HG03354 (cell line): ENCODE results near the gene PAIP2.
"Not testable (repeated sequence)": the region's sequence is repeated elsewhere in the genome, so short reads cannot be mapped to it uniquely, and the experiment has no call there.

Source experiments
- ATAC-seq: cut with Tn5 transposase; IDR thresholded peaks from one replicate; pipeline ENCODE4 v1.9.1; 2021; ENCODE audit warnings: mild to moderate bottlenecking; ENCODE audit not compliant: unreplicated experiment, poor library complexity, severe bottlenecking

The PAIP2 gene

DNA sequence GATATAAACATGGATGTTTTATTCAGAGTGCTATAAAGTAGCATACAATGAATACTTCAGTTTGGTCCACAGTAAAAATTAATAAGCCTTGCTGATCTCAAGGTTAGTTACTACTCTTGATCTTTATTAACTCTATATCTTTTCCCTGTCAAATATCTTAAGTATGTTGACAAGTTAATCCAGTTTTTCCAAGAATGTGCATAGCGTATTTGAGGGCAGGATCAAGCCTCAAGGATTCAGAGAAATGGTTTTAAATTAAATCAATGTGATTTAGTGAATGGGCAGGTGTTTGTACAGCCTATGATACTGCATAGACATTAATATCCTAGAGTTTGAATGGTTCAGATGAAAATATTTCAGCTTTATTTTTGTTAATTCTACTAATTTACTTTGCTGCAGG is 27.4 kb upstream of the PAIP2 start:
- ATAC-seq = no peak

DNA sequence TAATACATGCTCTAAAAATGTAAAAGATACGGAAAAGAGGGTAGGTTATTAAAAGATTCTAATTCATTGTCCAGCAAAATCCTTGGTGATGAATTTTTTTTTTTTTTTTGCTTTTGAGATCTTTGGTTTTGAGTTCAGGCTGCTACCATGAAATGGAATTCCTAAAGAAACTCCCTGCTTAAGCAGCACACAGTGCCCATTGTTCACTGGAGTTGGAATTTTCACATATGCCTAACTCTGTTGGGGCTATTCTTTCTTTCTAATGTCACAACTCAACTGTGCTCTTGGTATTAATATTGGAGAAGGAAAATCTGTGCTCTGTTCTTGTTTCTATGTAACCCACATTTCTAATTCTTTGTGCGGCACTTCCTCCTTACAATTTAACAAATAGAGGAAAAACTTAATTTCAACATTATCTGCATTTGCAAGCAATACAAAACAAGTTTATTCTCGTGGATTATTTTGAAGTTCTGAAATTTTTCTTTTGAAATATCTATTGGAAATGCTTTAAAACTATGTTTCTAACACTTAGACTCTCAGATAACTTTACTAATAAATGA is 26.5 kb upstream of the PAIP2 start:
- ATAC-seq = no peak

DNA sequence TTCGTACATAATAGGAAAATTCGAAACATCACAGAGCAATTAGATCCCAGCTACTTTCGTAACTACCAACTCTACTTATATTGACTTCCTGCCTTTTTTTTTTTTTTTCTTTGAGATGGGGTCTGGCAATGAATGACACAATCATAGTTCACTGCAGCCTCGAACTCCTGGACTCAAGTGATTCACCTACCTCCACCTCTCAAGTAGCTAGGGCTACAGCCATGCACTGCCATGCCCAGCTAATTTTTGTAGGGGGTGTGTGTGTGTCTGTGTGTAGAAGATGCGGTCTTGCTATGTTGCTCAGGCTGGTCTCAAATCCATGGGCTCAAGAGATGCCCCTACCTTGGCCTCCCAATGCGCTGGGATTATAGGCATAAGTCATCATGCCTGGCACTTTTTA is 5.8 kb upstream of the PAIP2 start:
- ATAC-seq = no peak

DNA sequence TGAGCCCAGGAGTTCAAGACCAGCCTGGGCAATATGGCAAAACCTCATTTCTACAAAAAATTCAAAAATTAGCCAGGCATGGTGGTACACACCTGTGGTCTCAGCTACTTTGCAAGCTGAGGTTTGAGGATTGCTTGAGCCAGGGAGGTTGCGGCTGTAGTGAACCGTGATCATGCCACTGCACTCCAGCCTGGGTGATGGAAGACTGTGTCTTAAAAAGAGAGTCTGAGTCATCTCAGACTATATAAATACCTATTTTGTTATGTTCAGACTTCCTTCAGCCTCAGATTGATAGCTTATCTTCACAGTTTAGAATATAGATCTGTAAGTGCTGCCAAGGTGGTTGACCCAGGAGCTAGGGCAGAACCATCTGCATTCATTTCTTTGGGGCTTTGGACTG is 1.6 kb upstream of the PAIP2 start:
- no peak for ATAC-seq

DNA sequence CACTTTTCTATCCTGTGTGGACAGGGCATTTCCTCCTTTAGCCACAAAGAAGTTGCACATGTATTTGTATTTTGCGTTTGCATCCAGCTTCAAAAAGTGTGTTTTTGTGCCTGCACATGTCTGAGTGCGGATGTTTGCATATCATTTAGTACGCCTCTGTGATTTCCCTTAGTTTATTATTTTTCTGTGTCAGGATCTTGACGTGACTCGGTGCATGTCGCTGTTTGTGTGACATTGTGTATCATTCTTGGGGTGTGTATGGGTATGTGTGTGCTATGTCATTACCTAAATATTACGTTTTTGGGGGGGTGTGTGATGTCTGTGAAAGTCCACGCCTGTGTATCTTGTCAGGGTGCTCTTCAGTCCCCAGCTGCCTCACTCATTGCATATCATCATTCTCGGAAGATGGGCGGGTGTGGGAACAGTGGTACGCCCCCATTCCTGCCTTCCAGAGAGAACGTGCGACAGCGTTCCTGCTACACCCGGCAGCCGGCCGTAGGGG is 416 bp upstream of the PAIP2 start:
- ATAC-seq = no peak

DNA sequence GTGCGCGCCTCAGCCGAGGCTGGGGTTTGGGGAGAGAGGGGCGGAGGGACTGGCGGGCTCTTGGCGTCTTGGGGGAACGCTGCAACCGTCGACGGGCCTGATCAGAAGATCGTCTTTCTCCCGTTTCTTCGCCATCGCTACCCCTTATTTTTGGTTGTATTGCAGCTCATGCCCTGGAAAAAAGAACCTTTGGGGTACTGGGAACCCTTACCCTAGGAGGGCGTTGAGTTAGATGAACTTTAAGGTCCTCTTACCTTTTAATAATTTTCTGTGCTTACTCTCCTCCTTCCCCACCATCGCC is 719 bp downstream of the PAIP2 start:
- peak; percentile 55 for ATAC-seq

DNA sequence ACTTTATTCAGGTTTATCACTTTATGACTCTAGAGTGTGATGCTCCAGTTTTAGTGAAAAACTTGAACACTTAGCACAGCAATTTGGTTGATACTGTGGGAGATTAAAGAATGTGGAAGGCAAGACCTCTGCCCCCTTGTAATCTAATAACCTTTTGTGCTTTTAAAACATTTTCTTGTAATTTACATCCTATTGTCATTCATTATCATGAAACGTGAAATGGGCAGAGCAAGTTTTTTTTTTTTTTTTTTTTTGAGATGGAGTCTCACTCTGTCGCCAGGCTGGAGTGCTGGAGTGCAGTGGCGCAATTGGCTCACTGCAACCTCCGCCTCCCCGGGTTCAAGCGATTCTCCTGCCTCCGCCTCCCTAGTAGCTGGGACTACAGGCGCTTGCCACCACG is 1.8 kb downstream of the PAIP2 start:
- ATAC-seq = no peak

DNA sequence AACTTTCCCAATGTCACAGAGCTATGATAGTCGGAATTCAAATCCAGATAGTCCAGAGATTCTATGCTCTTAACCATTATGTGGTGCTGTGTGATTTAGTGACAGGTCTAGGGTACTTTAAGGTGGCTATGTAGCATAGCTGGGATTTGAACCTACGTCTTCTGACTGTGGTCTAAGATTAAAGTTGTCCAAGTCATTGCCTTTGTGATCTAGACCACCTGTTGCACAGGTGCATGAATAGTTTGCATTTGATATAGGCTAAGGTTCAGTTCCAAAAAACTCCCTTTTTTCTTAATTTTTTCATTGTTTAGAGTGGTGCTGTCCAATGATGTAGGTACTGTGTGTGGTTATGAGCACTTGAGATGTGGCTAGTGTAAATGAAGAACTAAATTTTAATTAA is 2.5 kb downstream of the PAIP2 start:
- no peak for ATAC-seq

DNA sequence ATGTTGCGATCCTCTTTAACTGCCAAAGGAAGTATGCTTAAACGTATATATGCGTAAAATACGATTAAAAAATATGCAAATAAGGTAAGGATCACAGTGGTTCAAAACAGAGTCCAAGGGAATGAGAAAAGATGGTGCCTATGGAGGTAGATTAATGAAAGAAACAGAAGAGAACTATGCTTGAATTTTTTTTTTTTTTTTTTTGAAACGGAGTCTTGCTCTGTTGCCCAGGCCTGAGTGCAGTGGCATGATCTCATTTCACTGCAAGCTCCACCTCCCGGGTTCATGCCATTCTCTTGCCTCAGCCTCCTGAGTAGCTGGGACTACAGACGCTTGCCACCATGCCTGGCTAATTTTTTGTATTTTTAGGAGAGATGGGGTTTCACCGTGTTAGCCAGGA is 3.8 kb downstream of the PAIP2 start:
- ATAC-seq = not testable (repeated sequence)

DNA sequence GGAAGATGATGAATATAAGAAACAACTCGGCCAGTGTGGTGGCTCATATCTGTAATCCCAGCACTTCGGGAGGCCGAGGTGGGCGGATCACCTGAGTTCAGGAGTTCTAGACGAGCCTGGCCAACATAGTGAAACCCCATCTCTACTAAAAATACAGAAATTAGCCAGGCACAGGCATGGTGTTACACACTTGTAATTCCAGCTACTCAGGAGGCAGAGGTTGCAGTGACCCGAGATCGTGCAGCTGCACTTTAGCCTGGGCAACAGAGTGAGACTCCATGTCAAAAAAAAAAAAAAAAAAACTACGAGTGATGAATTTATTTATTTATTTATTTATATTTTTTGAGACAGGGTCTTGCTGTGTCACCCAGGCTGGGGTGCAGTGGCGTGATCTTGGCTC is 6.2 kb downstream of the PAIP2 start:
- not testable (repeated sequence) for ATAC-seq

DNA sequence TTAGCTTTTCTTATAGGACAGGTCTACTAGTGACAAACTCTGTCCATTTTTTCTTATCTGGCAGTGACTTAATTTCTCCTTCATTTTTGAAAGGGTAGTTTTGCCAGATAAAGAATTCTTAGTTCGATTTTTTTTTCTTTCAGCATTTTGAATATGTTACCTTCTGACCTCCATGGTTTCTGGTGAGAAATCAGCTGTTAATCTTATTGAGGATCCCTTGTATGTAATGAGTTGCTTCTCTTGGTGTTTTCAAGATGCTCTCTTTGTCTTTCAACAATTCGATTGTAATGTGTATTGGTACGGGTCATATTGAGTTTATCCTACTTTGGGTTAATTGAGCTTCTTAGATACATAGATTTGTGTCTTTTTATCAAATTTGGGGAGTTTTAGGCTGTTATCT is 12.5 kb downstream of the PAIP2 start:
- ATAC-seq = no peak

DNA sequence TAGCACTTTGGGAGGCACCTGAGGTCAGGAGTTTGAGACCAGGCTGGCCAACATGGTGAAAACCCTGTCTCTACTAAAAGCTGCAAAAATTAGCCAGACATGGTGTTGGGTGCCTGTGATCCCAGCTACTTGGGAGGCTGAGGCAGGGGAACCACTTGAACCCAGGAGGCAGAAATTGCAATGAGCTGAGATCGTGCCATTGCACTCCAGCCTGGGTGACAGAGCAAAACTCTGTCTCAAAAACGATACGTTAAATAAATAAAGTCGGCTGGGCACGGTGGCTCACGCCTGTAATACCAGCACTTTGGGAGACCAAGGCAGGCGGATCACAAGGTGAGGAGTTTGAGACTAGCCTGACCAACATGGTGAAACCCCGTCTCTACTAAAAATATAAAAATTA is 14.2 kb downstream of the PAIP2 start:
- ATAC-seq = not testable (repeated sequence)

DNA sequence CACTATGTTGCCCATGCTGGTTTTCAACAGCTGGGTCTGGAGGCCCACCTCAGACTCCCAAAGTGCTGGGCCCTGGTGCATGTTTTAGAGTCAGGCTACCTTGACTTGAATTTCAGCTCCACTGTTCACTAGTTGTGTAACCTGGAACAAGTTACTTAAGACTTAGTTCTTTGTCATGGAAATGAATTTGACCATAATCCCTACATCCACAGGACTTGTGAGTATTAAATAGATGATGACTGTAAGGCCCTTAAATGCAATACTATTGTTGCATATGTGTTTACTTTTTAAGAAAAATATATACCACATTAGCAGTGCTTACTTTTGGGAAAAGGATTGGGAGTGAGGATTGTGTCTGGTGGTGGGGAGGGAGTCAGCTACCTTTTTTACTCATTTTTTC is 16.4 kb downstream of the PAIP2 start:
- no peak for ATAC-seq

DNA sequence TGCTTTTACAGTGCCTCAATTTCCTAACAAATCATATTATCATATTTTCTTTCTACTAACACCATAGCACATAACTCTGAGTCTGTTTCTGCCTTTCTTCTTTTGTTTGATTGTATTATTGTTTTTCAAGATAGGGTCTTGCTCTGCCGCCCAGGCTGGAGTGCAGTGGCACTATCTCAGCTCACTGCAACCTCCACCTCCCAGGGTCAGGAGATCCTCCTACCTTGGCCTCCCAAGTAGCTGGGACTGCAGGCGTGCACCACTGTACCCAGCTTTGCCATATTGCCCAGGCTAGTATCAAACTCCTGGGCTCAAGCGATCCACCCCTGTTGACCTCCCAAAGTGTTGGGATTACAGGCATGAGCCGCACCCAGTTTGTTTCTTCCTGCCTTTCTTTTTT is 18.7 kb downstream of the PAIP2 start:
- ATAC-seq = no peak

DNA sequence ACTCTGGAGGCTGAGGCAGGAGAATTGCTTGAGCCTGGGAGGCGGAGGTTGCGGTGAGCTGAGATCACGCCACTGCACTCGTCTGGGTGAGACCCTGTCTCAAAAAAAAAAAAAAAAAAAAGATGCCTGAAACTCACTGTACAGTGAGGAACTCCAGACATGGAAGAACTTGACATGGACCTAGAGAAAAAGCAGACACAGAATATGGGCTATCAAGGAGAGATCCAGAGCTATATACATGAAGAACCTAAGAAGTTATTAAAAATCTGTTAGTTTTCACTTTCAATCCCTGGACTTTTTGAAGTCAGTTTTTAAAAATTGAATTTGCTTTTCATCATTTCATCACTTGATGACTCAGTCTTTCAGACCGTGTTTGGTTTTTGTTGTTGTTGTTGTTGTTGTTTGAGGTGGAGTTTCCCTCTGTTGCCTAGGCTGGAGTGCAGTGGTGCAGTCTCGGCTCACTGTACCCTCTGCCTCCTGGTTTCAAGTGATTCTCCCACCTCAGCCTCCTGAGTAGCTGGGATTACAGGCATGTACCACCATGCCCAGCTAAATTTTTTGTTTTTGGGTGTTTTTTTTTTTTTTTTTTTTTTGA is 20.3 kb downstream of the PAIP2 start:
- ATAC-seq = no peak

DNA sequence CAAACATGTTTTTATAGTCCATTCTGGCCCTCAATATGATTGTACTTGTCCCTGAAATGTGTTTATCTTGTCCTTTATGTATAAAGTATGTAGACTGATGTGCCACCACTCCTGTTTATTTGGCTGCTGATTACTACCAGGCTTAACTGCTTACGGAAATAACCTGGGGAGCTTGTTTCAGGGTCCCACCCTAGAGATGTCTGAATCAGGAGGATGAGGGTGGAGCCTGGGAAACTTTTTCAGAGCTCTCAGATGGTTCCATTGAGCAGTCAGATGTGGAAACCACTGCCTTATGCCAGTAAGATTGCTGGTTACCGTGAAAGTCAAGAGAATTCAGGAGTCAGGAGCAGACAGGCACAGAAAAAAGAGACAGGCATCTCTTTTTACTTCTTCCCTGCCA is 22.3 kb downstream of the PAIP2 start:
- no peak for ATAC-seq

DNA sequence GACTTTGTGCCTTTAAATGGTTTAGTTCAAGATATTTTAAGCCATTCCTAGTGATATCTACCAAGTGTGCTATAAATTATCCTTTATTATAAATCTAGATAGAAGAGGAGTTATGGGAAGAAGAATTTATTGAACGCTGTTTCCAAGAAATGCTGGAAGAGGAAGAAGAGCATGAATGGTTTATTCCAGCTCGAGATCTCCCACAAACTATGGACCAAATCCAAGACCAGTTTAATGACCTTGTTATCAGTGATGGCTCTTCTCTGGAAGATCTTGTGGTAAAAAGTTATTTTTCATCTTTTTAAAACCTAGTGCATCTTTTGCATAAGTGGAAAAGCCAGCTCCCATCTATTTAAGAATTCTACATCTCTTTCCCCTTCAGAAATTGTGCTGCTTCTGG is 22.8 kb downstream of the PAIP2 start:
- no peak for ATAC-seq

DNA sequence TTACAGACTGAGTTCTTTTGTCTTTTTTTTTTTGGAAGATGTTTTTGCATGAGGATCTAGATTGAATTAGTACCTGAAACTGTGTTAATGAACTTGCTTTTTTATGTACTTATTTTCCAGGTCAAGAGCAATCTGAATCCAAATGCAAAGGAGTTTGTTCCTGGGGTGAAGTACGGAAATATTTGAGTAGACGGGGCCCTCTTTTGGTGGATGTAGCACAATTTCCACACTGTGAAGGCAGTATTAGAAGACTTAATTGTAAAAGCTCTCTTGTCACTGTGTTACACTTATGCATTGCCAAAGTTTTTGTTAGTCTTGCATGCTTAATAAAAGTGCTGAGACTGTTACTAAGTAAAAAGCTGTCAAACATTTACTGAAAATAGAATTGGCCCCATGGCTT is 27.0 kb downstream of the PAIP2 start:
- ATAC-seq = no peak

DNA sequence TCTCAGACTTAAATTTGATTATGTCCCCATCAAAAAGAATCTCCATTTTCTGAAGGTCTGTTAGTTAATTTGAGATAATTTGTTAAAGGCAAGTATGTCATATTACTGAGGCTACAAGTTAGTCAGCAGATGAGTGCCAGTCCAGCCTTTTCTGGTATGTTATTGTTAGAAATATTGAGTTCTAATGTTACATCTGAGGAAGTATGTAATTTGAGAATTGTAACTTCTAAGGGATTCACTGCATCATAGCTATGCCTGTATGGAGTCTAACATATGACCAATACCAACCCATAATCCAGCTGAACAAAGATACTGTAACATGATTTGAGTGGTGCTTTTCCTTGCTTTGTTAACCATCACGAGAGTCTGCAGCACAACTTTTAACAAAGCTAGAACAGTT is 27.5 kb downstream of the PAIP2 start:
- ATAC-seq = no peak

DNA sequence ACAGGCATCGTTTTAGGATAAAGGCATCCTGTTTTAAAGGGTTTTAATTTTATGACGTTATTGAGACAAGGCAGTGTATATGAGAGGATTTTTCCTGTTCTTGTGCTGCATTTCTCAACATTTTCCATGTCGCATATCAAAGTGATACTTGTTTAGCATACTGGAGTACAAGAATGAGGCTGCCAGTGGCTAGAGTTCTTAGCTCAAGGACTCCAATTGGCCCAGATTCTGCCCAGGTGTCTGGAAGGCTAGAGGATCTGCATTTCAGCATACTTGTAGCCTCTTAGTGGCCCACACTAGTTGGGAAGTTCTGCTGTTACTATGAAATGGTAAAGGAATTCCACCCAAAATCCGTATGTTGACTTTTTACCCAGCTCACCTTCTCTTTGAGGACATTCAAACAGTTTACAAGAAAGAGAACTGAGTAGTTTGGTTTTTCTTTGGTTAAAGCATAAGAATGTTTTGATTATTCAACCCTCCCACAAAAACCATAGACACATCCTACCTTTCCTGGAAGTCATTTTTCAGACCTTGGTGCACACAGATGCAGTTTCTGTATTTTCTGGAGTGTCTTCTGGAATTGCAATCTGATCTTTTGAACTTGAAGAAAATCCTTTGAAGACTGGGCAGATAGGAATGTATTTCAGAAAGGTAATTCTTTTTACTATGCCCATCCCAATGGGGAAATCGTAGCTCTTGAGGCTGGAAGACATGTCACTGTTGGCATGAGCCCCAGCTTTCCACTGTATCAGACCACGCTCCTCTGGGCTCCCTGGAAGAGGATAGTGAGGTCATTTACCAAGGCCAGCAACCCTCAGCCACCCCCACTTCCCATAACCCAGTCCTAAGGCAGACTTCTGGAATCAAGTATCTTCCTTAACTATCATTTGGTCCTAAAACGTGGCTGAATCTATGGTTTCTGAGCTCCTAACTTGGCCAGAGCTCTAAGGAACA is 30.1 kb downstream of the PAIP2 start:
- ATAC-seq = no peak

DNA sequence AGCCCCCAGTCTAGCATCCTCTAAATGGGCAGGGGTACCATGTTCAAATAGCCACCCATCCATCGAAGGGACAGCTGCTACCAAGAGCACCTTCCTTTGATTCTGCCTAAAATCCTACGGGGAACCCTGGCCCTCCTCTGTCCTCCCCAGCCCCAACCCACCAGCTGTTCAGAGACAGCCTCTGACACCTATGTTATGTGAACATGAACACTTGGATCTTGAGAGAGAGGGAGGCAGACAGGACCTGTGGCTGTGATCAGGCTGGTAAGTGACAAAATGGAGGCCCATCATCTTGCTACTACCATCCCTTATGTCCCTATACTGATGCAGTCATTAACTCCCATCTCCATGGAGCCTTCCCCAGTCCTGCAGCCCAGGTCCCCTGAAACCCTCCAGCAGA is 33.3 kb downstream of the PAIP2 start:
- ATAC-seq = no peak
